ENCODE results near the gene ELF1. TPM values are rescaled to one million over a fixed set of nuclear protein-coding genes. Genes with fewer than 3 reads are reported as not detected.
"Not testable (repeated sequence)": the region's sequence is repeated elsewhere in the genome, so short reads cannot be mapped to it uniquely, and the experiment has no call there.

Gene ELF1
- total and polyA plus RNA-seq, 12 donors, result 9.9 to 60.5 (median 38.2) TPM

- H3K27me3 ChIP-seq, result no peaks in the 10 kb centered on the region
- intact Hi-C loops (cut with DNase I), result loop anchor here in 6 of 10 donors (5.0 to 10.0 kb wide), 3 partner anchors 34 to 81 kb away; partner anchors contain the start of gene WBP4 (in 1 of the 6)
Observed at GRCh38 chr13:40981361-40981760, 37.8 kb downstream of the ELF1 start.

DNA sequence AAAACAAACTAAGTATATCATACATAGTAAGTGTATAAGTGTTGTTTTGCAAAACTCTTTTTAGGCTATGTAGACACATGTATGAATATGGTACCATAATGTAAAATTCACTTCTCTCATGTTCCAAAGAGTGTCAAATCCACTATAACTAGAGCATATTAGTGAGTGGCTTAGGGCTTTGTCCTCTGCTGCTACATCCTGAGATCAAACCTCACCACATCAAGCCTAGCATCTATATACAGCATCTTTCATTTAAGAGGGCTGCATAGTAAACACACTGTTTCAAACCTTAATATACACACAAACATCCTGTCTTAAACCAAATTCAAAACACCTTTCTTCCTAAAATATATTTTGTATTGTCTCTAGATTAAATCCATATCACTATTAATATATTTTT is 38.7 kb downstream of the ELF1 start:
- TF ChIP-seq, protein P1, sequence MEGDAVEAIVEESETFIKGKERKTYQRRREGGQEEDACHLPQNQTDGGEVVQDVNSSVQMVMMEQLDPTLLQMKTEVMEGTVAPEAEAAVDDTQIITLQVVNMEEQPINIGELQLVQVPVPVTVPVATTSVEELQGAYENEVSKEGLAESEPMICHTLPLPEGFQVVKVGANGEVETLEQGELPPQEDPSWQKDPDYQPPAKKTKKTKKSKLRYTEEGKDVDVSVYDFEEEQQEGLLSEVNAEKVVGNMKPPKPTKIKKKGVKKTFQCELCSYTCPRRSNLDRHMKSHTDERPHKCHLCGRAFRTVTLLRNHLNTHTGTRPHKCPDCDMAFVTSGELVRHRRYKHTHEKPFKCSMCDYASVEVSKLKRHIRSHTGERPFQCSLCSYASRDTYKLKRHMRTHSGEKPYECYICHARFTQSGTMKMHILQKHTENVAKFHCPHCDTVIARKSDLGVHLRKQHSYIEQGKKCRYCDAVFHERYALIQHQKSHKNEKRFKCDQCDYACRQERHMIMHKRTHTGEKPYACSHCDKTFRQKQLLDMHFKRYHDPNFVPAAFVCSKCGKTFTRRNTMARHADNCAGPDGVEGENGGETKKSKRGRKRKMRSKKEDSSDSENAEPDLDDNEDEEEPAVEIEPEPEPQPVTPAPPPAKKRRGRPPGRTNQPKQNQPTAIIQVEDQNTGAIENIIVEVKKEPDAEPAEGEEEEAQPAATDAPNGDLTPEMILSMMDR (IDR thresholded peaks at IDR 0.05), result no peak
- Histone ChIP-seq H3K27ac (peak overlapping the region in 5 of 10 donors; percentile 85 to 91 (median 88)), H3K27me3 (no peaks in the 10 kb centered on the region), H3K9me3 (no peaks in the 10 kb centered on the region), H3K4me1 (peaks cover 4 to 96% (median 83%) of the 10 kb centered on the region in 9 donors), H3K36me3 (peaks cover 0 to 14% (median 0%) of the 10 kb centered on the region in 9 donors), H3K4me3 (peak overlapping the region in 9 of 10 donors; percentile 22 to 54 (median 46))
- DNase-seq, result no peak
- intact Hi-C loops (cut with DNase I), result loop anchor here in 6 of 10 donors (5.0 to 10.0 kb wide), 3 partner anchors 33 to 82 kb away; partner anchors contain the start of gene WBP4 (in 1 of the 6)
- ATAC-seq, result peak in 1 of 8 donors; percentile 21

More at GRCh38 chr13:40981361-40981760, 37.8 kb downstream of the ELF1 start:
- H3K4me3 ChIP-seq, result peak overlapping the region; percentile 20 to 54 (median 42)
- H3K27ac ChIP-seq, result peak overlapping the region; percentile 31 to 91 (median 84)
- 41 to 51% methylated on average over 3 of the region's 3 CpGs for WGBS, 2 donors
- ATAC-seq (peak in 4 of 8 donors; percentile 29 to 50 (median 44)), DNase-seq (no peak)
- no peaks in the 10 kb centered on the region for H3K9me3 ChIP-seq
- peaks cover 7 to 96% (median 83%) of the 10 kb centered on the region in 9 donors for H3K4me1 ChIP-seq
- TF ChIP-seq, protein P1 (IDR thresholded peaks at IDR 0.05), result no peak
- peaks cover 0 to 14% (median 0%) of the 10 kb centered on the region in 9 donors for H3K36me3 ChIP-seq

DNA sequence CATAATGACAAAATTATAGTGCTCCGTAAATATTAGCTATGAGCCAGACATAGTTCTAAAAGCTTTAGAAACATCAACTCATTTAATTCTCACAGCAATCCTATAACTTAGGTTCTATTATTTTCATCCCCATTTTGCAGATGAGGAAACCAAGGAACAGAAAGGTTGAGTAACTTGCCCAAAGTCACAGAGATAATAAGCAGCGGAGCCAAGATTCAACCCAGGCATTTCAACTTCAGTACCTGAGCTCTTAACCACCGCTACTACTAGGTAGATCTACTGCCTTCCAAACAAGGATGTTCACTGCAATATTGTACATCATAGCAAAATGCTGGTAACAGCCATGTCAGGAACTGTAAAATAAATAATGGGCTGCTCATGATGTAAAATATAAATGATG is 39.9 kb downstream of the ELF1 start:
- peaks cover 0 to 14% (median 0%) of the 10 kb centered on the region in 9 donors for H3K36me3 ChIP-seq
- intact Hi-C loops (cut with DNase I), result loop anchor here in 1 of 10 donors (5.0 kb wide), 1 partner anchor 83 kb away; the partner anchor contains the start of gene WBP4
- peak overlapping the region in 3 of 10 donors; percentile 85 to 91 (median 88) for H3K27ac ChIP-seq
- ATAC-seq, result no peak
- no peak for DNase-seq
- TF ChIP-seq, protein P1 (IDR thresholded peaks at IDR 0.05), result no peak
- peak overlapping the region in 7 of 10 donors; percentile 37 to 54 (median 49) for H3K4me3 ChIP-seq
- H3K4me1 ChIP-seq, result peaks cover 9 to 96% (median 83%) of the 10 kb centered on the region in 9 donors
- 85% methylated on average over 3 of the region's 3 CpGs for WGBS, 2 donors
- H3K9me3 ChIP-seq, result no peaks in the 10 kb centered on the region
- no peaks in the 10 kb centered on the region for H3K27me3 ChIP-seq

DNA sequence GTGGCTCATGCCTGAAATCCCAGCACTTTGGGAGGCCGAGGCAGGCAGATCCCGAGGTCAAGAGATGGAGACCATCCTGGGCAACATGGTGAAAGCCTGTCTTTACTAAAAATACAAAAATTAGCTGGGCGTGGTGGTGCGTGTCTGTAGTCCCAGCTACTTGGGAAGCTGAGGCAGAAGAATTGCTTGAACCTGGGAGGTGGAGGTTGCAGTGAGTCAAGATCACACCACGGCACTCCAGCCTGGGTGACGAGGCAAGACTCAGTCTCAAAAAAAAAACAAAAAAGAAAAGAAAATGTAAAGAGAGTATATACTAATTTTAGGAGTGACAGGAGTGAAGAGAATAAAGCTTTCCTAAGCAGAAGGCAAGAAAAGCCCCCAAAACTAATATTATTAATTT is 41.0 kb downstream of the ELF1 start:
- H3K4me3 ChIP-seq, result peak overlapping the region in 3 of 10 donors; percentile 3 to 46 (median 6)
- not testable (repeated sequence) for H3K27me3 ChIP-seq, DNase-seq, H3K9me3 ChIP-seq, ATAC-seq
- H3K4me1 ChIP-seq, result peaks cover 9 to 96% (median 84%) of the 10 kb centered on the region in 9 donors
- intact Hi-C loops (cut with DNase I), result loop anchor here in 1 of 10 donors (5.0 kb wide), 1 partner anchor 84 kb away; the partner anchor contains the start of gene WBP4
- H3K36me3 ChIP-seq, result peaks cover 0 to 14% (median 0%) of the 10 kb centered on the region in 9 donors
- peak overlapping the region in 3 of 10 donors; percentile 6 to 34 (median 11) for H3K27ac ChIP-seq
- 85 to 88% methylated on average over 6 of the region's 6 CpGs for WGBS, 2 donors

DNA sequence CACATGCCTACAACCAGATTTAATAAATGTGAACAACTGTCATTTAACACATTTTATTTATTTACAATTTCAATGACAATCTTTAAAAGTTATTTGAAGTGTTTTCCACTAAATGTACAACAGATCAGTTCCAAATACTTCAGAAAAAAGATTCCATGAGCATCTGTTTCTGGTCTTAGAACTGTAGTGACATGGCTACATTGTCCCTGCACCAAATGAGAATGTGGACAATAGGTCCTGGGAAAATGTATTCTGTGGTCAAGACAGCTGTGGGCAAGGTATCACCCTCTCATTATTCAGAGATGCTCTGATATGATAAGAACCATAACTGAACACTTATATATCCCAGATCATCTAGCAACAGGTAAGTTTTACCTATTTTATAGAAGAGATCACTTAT is 43.7 kb downstream of the ELF1 start:
- DNase-seq (no peak), ATAC-seq (no peak)
- Histone ChIP-seq H3K9me3 (no peaks in the 10 kb centered on the region), H3K4me1 (peaks cover 9 to 100% (median 85%) of the 10 kb centered on the region in 9 donors), H3K27me3 (no peaks in the 10 kb centered on the region), H3K4me3 (no peak overlapping the region), H3K36me3 (no peaks in the 10 kb centered on the region), H3K27ac (no peak overlapping the region)
- intact Hi-C loops (cut with DNase I), result loop anchor here in 1 of 10 donors (5.0 kb wide), 1 partner anchor 87 kb away; the partner anchor contains the start of gene WBP4
- TF ChIP-seq, protein P1 (IDR thresholded peaks at IDR 0.05), result no peak
